ENCODE measurements around the gene DRD4. TPM values are rescaled to one million over a fixed set of nuclear protein-coding genes. Genes with fewer than 3 reads are reported as not detected.

The DRD4 gene
- total RNA-seq, 1 donor from 2014 or later = 0.34 TPM

DNA sequence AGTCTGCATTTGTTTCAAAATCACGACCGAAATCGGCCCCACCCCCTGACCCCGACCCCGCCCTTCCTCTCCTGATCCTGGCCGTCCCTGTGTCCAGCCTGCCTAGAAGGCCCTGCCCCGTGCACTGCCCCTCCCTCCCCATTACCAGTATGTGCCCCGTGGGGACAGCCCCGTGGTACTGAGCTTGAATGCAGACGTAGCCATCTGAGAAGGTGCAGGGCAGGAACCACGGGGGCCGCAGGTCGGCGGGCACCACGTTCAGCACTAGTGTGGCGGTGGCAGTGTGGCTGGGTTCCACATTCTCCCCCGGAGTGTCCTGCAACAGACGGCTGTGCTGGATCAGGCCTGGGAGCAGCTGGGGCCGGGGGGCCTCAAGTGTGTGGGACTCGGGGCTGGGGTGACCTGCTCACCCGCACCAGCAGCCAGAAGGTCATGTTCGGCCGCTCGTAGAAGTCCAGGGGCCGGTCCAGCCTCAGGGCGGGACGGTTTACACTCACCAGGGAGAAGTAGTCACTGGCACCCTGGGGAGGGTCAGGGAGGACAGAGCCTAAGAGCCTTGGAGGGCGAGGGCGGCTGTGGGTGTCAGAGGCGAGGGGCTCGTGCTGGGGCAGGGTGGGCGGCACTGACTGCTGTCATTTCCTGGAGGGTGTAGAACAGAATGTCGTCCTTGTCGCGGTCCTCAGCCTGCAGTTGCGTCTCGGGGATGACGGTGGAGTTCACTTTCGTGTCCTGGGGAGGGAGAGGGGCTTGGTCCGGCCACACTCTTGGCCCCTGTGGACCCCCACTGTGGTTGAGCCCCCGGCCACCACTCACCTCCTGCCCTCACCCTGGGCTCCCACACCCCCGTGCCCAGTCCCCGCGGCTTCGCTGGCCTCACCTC, 15.9 kb upstream of the DRD4 start:
- intact Hi-C loops (cut with micrococcal nuclease) = no loop called here

DNA sequence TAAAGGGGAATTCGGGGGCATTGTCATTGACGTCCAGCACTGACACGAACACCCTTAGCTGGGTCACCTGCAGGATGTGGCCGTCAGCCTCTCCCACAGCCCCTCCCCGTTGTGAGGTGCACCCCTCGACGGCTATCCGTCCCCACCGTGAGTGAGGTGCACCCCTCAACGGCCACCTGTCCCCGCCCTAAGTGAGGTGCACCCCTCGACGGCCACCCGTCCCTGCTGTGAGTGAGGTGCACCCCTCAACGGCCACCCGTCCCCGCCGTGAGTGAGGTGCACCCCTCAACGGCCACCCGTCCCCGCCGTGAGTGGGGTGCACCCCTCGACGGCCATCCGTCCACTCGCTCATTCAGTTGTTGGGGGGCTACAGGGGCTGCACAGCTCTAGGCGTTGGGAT, 15.2 kb upstream of the DRD4 start:
- intact Hi-C loops (cut with micrococcal nuclease) = no loop called here

- intact Hi-C loops (cut with micrococcal nuclease) = no loop called here
Observed at GRCh38 chr11:623349-623869, 13.7 kb upstream of the DRD4 start.

DNA sequence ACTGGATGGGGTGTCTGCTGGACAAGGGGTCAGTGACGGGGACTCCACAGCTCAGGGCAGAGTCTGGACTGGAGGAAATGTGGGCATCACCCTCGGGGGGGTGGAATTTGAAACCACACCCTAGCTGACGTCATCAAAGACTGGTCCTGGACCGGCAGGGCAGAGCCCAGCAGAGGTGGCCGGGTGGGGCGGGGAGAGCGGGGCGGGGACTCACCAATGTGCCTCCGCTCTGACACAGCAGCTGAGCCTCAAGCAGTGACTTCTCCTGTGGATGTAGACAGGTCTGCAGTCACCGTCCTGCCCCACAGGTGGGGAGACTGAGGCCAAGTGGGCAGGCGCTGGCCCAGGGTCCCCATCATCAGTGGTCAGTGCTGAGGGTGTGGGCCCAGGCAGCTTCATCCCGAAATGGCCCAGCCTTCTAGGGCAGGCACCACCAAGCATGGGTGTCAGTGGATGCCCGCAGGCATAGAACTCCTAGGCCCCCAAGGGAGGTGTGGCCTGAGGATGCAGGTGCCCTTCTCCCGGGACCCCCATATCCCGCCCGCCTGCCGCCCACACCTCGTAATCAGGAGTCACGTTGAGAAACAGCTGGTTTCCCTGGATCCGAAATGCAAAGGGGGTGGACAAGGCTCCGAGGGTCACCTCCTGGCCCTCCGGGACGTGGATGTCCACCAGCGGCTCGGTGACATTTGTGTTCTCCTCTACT, 12.9 kb upstream of the DRD4 start:
- intact Hi-C loops (cut with micrococcal nuclease) = no loop called here

- intact Hi-C loops (cut with micrococcal nuclease) = no loop called here
Observed at GRCh38 chr11:624705-625635, 12.1 kb upstream of the DRD4 start, which contains the start of gene CDHR5. TSS of gene CDHR5 (minus strand) at chr11:624955. CDS start at chr11:624902, 53 bp downstream.

DNA sequence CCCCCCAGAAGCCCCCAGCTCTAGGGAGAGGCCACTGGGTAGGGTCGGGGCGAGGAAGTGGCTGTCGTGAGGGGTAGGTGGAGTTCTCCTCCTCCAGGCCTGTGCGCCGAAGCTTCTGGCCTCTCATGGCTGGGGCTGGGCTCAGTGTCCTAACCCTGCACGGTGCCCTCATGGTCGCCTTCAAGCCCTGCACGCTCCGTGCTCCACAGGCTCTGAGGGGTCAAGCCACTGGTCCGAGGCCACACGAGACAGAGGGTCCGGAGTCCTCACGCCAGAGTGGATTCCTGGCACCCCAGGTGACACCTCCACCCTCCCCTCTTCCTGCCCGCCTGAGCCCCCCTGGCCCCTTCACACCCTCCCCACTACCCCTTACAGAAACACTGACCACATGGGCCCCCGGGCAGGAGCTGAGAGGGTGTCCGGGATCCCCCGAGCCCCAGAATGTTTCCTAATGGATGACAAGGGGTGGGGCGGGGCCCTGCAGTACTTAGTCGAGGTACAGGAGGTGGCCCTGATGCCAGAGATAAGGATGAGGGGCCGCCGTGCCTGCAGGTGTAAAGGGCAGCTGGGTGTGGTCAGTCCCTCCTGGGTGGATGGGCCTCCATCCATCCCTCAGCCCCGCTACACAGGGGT, 11.3 kb upstream of the DRD4 start:
- intact Hi-C loops (cut with micrococcal nuclease) = no loop called here

DNA sequence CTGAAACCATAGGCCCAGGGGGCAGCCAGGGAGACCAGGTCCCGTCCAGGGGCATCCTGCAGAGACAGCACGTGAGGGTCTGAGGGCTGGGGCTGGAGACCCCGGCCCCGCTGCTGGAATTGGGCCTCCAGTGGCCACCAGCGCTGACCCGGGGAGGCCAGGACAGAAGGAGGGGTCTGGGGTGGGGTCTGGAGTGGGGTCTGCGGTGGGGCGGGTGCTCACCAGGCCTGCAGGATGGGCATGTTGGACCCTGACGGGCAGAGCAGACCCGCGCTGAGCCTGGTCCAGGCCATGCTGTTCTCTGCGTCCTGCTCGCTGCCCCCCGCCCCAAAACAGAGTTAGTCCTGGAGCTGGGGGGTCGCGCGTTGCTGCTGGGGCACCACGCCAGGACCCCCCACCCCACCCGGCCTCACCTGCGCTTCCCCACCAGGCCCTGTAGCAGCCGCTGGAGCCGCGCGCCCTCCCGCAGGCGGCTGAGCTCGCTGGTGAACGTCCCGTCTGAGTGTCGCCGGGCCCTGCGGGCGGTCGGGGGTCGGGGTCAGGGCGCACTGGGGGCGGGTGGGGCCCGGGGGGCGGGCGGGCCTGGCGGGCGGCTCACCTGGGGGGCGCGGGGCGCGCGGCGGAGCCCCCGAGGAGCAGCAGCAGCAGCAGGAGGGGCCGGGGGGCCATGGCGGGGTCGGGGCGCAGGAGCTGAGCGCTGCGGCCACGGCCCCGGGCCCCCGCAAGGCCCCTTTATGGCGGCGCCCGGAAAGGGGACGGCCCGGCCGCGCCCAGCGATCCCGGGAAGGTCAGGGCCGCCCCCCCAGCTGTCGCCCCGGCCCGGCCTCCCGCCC, 10.4 kb upstream of the DRD4 start, which contains the start of gene SCT:
Gene SCT (minus strand): TSS at position 707 of the 833 bp plus-strand sequence. CDS start 38 bp downstream, at position 669.
- intact Hi-C loops (cut with micrococcal nuclease) = no loop called here

DNA sequence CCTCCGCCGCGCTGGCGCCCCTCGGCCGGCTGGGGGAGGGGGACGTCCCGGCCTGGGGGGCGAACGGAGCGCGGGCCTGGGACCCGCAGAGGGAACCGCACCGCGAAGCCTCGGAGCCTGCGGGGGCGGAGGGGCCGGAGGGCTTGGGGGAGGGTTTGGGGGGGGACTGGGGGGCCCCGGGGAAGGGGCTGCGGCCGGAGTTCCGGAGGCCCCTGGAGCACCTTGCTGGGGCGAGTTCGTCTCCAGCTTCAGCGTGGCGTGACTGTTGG, 9.8 kb upstream of the DRD4 start:
- intact Hi-C loops (cut with micrococcal nuclease) = no loop called here

DNA sequence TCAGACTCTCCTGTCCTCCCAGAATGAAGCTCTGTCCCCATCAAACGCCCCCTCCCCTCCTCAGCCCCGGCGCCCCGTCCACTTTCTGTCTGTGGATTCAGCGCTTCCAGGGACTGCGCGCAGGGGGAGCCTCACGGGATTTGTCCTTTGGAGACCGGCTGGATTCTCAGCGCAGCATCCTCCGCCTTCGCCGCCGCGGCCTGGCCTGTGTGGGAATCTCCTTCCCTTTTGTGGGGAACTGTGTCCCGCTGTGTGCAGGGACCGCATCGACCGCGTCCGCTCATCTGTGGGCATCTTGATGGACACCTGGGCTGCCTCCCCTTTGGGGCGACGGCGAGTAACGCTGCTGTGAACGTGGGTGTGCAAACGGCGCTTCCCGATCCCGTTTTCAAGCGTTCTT, 9.0 kb upstream of the DRD4 start:
- intact Hi-C loops (cut with micrococcal nuclease) = no loop called here

GRCh38 chr11:629237-629583, 7.9 kb upstream of the DRD4 start:
- intact Hi-C loops (cut with micrococcal nuclease) = no loop called here

- intact Hi-C loops (cut with micrococcal nuclease) = no loop called here
Observed at GRCh38 chr11:630871-631270, 6.2 kb upstream of the DRD4 start.

DNA sequence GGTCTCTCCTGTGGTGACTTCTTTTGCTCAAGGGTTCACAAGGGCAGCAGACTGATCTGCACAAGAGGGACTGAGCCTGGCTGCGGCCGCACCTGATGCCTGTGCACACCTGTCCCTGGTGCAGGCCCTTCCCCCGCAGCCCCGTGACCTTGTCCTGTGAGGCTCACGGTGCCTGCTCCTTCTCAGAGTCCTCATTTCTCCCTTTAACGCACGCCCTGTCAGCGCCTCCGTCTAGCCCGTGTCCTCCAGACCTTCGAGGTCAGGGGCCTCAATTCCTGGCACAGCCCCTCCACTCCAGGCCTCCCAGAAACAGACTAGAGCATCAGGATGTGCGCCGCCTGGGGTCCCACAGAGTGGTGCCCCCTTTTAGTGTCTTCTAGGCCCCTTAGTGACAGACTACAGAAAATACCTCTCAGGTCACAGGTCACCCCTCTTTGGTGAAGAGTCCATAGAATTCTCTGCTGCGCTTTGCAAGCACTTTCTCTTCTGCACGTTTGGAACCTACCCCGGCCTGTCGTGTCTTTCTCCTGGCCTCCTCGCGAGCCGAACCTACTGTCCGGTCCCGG, 1.0 kb upstream of the DRD4 start:
- intact Hi-C loops (cut with micrococcal nuclease) = no loop called here

- intact Hi-C loops (cut with micrococcal nuclease) = no loop called here
Observed at GRCh38 chr11:637333-637592, 194 bp downstream of the DRD4 start.

DNA sequence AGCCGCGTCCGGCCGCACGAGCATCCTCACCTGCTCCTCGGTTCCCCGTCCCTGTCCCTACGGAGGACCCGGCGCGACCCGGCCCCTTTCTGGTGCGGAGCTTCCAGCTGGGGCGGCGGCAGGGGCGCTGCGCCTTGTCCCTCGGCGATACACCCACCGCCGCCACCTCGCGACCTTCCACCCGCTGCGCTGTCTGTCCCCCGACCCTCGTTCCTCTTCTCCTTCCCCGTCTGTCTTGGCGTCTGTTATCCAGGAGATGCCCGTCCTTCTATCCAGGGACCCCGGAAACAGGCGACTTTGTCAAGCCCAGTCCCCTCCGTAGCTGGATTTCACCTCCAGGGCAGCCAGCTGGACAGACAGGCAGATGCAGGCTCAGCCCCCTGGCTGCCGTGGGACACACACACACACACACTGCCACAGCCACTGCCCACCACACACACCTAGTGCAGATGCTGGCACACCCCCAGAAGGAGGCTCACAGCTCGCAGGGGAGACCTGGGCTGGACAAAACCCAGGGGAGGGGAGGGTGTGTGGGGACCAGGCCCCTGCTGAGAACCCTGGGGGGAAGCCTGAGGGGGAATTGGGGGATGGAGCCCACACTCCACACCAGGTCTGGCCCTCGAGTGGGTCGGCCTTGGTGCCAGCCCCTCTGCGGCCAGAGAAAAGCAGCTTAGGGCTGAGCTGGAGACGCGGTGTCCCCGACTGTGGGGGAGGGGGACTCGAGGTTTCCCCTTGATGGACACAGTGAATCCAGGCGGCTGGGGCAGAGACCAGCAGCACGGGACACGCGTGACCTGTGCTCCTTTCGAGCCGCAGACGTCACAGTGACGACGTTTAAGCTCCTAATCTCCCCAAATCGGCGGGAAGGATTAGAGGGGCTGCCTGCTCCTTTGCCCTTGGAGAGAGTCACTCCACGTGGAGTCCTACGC, 788 bp downstream of the DRD4 start:
- intact Hi-C loops (cut with micrococcal nuclease) = no loop called here

DNA sequence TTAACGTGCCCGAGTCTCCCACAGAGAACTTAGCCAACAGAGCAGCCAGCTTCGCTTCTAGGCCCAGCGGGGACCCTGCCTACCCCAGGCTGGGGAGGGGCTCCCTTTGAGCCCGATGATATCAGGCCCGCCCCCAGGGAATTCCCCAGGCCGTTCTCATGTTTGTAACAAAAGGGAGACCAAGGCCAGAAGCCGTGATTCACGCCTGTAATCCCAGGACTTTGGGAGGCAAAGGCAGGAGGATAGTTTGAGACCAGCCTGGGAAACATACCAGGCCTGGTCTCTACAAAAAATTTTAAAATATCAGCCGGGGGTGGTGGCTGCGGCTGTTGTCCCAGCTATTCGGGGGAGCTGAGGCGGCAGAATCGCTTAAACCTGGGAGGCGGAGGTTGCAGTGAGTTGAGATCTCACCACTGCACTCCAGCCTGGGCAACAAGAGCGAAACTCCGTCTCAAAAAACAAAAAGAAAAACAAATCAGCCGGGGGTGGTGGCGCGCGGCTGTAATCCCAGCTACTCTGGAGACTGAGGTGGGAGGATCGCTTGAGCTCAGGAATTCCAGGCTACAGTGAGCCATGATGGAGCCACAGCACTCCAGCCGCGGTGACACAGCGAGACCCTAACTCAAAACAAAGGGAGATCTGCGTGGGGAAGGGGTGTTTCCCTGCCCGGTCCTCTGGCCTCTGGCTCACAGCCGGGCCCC, 1.7 kb downstream of the DRD4 start:
- intact Hi-C loops (cut with micrococcal nuclease) = no loop called here

- intact Hi-C loops (cut with micrococcal nuclease) = no loop called here
Observed at GRCh38 chr11:639332-639955, 2.4 kb downstream of the DRD4 start.

GRCh38 chr11:640021-640706, 3.1 kb downstream of the DRD4 start:
- intact Hi-C loops (cut with micrococcal nuclease) = no loop called here

Measured in T-helper 1 cell treated with Interleukin-12 subunit alpha and Interleukin-12 subunit beta and Interleukin-4 antibody, amounts not matched to agents 30 ng/mL and 1 ng/mL, for 36 hours (primary cell).